Prostate gland (tissue), 2 donors: ENCODE results near the gene POFUT1.

ENCODE experiments used
- POLR2A ChIP-seq: fragments of 450-650 bp; IDR thresholded peaks from one replicate; pipeline ENCODE4 v1.6.1; 2016; ENCODE audit warnings: antibody characterized with exemption, mild to moderate bottlenecking
- TF ChIP-seq, protein P1 (sequence below), 4 experiments: fragments of 200-600 bp in 2 of 4; fragments of 450-650 bp in 2 of 4; sonication (generic) in 2 of 4; IDR thresholded peaks; 1 replicate in 3 of 4; 2 replicates in 1 of 4; pipeline ENCODE4 v1.5.1; 2016 to 2019; ENCODE audit warnings: antibody characterized with exemption in 4 of 4, mild to moderate bottlenecking in 2 of 4, moderate library complexity in 2 of 4

- no peak for TF ChIP-seq POLR2A
- TF ChIP-seq, protein P1, sequence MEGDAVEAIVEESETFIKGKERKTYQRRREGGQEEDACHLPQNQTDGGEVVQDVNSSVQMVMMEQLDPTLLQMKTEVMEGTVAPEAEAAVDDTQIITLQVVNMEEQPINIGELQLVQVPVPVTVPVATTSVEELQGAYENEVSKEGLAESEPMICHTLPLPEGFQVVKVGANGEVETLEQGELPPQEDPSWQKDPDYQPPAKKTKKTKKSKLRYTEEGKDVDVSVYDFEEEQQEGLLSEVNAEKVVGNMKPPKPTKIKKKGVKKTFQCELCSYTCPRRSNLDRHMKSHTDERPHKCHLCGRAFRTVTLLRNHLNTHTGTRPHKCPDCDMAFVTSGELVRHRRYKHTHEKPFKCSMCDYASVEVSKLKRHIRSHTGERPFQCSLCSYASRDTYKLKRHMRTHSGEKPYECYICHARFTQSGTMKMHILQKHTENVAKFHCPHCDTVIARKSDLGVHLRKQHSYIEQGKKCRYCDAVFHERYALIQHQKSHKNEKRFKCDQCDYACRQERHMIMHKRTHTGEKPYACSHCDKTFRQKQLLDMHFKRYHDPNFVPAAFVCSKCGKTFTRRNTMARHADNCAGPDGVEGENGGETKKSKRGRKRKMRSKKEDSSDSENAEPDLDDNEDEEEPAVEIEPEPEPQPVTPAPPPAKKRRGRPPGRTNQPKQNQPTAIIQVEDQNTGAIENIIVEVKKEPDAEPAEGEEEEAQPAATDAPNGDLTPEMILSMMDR (IDR thresholded peaks at IDR 0.05) = no peak
Observed at GRCh38 chr20:32195581-32195980, 12.1 kb upstream of the POFUT1 start.
